Astrocyte of the hippocampus (primary cell): ENCODE results near the gene PROC.

ENCODE experiments used
- DNase-seq: peaks from one replicate; pipeline ENCODE4 v3.0.0; 2011; ENCODE audit warnings: low read depth, low spot score

Gene PROC

DNA sequence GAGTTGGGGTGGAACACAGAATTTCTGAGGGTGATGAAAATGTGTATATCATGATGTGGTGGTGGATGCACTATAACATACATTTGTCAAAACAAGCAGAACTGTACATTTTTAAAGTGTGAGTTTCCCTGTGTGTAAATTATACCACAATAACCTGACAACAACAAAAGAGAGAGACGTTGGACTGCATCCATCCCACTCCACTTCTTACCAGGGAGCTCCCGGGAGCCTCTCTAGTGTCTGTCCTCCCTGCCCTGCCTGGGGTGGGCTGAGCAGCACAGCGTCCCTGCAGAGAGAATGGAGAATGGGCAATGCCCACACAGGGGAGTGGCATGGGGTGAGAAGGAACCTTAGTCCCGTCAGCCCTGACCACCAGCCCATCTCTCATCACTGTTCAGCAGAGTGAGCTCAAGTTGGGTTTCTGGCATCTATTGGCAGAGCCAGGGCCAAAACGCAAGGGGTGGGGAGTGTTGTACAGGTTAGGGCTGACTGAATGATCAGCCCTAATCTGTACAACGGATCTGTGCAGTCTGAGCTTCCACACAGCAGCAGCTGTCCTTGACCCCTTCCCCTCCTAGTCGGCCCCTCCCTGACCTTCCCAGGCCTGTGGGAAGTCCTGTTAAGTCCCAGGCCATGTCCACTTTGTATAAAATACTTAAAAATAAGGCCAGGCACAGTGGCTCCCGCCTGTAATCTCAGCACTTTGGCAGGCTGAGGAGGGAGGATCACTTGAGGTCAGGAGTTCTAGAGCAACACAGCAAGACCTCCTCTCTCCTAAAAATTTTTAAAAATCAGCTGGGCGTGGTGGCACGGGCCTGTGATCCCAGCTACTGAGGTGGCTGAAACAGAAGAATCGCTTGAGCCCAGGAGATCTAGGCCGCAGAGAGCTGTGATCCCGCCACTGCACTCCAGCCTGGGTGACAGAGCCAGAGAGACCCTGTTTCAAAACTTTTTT is 3.3 kb upstream of the PROC start:
- DNase-seq = no peak

DNA sequence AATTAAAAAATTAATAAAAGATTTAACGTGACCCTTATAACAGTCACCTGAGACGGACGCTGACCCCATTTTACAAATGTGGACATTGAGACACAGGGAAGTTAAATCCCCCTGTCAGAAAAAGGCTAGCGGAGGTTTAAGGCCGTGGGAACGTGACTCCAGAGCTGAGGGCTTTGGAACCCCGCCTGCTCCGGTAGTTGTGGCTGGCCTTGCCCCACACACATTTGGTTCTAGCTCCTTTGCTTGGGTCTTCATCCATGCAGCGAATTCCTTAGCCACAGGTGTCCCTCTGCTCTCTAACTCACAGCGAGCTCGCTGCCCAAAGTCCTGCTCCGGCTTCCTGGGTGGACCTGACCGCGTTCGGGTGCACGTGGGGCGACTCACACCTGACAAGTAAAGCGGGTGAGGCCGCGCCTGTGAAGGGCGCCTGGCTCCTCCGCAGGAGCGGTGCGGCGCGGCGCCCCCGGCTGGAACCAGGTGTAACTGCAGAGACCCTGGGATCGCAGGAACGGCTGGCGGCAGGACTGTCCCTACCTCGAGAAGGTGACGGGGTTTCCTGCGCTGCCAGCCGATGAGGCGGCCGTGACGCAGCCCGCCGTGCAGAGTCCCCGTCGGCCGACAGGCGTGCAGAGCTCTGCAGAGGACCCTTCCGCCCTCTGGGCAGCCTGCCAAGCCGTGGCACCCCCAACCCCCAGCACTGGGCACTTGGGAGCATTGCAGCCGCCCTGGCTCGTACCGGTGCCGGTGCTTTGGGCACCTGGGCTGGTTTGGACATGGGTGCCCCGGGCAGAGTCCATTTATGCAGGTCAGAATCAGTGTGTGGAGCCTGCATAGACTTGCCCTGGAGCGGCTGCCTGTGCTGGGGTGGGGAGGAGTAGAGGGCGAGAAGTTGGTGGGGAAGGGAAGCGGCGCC is 2.4 kb upstream of the PROC start:
- peak; percentile 77 for DNase-seq

DNA sequence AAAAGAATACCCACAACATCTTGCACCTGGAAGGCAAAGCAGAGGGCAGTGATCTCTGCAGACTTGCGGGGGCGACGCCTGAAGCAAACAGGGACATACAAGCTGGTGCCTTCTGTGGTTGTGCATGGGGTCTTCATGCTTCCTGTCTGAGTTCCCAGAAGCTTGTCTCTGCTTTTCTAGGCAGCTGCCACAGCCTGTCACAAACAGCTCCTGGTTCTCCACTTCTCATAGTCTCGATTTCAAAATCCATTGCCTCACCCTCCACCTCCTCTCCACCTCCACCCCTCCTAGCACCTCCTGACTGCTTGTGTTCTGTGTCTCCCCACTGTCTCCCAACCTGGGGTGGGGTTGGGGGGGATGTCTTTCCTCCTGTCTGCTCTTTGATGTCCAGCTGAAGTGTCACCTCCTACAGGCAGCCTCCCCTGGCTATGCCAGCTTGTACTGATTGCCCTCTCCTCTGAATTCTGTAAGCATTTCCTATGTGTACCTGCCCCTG is 1.7 kb upstream of the PROC start:
- no peak for DNase-seq

DNA sequence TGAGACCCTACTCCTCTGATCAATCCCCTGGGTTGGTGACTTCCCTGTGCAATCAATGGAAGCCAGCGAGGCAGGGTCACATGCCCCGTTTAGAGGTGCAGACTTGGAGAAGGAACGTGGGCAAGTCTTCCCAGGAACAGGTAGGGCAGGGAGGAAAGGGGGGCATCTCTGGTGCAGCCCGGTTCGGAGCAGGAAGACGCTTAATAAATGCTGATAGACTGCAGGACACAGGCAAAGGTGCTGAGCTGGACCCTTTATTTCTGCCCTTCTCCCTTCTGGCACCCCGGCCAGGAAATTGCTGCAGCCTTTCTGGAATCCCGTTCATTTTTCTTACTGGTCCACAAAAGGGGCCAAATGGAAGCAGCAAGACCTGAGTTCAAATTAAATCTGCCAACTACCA is 821 bp upstream of the PROC start:
- DNase-seq = no peak

DNA sequence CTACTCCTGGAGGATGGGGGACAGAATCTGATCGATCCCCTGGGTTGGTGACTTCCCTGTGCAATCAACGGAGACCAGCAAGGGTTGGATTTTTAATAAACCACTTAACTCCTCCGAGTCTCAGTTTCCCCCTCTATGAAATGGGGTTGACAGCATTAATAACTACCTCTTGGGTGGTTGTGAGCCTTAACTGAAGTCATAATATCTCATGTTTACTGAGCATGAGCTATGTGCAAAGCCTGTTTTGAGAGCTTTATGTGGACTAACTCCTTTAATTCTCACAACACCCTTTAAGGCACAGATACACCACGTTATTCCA is 844 bp downstream of the PROC start:
- no peak for DNase-seq

DNA sequence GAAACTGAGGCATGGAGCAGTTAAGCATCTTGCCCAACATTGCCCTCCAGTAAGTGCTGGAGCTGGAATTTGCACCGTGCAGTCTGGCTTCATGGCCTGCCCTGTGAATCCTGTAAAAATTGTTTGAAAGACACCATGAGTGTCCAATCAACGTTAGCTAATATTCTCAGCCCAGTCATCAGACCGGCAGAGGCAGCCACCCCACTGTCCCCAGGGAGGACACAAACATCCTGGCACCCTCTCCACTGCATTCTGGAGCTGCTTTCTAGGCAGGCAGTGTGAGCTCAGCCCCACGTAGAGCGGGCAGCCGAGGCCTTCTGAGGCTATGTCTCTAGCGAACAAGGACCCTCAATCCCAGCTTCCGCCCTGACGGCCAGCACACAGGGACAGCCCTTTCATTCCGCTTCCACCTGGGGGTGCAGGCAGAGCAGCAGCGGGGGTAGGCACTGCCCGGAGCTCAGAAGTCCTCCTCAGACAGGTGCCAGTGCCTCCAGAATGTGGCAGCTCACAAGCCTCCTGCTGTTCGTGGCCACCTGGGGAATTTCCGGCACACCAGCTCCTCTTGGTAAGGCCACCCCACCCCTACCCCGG is 1.3 kb downstream of the PROC start:
- DNase-seq = no peak

DNA sequence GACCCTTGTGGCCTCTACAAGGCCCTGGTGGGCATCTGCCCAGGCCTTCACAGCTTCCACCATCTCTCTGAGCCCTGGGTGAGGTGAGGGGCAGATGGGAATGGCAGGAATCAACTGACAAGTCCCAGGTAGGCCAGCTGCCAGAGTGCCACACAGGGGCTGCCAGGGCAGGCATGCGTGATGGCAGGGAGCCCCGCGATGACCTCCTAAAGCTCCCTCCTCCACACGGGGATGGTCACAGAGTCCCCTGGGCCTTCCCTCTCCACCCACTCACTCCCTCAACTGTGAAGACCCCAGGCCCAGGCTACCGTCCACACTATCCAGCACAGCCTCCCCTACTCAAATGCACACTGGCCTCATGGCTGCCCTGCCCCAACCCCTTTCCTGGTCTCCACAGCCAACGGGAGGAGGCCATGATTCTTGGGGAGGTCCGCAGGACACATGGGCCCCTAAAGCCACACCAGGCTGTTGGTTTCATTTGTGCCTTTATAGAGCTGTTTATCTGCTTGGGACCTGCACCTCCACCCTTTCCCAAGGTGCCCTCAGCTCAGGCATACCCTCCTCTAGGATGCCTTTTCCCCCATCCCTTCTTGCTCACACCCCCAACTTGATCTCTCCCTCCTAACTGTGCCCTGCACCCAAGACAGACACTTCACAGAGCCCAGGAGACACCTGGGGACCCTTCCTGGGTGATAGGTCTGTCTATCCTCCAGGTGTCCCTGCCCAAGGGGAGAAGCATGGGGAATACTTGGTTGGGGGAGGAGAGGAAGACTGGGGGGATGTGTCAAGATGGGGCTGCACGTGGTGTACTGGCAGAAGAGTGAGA is 2.0 kb downstream of the PROC start:
- no peak for DNase-seq

DNA sequence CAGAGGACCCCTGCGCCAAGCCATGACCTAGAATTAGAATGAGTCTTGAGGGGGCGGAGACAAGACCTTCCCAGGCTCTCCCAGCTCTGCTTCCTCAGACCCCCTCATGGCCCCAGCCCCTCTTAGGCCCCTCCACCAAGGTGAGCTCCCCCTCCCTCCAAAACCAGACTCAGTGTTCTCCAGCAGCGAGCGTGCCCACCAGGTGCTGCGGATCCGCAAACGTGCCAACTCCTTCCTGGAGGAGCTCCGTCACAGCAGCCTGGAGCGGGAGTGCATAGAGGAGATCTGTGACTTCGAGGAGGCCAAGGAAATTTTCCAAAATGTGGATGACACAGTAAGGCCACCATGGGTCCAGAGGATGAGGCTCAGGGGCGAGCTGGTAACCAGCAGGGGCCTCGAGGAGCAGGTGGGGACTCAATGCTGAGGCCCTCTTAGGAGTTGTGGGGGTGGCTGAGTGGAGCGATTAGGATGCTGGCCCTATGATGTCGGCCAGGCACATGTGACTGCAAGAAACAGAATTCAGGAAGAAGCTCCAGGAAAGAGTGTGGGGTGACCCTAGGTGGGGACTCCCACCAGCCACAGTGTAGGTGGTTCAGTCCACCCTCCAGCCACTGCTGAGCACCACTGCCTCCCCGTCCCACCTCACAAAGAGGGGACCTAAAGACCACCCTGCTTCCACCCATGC is 3.0 kb downstream of the PROC start:
- no peak for DNase-seq

DNA sequence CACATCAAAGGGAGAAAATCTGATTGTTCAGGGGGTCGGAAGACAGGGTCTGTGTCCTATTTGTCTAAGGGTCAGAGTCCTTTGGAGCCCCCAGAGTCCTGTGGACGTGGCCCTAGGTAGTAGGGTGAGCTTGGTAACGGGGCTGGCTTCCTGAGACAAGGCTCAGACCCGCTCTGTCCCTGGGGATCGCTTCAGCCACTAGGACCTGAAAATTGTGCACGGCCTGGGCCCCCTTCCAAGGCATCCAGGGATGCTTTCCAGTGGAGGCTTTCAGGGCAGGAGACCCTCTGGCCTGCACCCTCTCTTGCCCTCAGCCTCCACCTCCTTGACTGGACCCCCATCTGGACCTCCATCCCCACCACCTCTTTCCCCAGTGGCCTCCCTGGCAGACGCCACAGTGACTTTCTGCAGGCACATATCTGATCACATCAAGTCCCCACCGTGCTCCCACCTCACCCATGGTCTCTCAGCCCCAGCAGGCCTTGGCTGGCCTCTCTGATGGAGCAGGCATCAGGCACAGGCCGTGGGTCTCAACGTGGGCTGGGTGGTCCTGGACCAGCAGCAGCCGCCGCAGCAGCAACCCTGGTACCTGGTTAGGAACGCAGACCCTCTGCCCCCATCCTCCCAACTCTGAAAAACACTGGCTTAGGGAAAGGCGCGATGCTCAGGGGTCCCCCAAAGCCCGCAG is 3.8 kb downstream of the PROC start:
- DNase-seq = no peak

DNA sequence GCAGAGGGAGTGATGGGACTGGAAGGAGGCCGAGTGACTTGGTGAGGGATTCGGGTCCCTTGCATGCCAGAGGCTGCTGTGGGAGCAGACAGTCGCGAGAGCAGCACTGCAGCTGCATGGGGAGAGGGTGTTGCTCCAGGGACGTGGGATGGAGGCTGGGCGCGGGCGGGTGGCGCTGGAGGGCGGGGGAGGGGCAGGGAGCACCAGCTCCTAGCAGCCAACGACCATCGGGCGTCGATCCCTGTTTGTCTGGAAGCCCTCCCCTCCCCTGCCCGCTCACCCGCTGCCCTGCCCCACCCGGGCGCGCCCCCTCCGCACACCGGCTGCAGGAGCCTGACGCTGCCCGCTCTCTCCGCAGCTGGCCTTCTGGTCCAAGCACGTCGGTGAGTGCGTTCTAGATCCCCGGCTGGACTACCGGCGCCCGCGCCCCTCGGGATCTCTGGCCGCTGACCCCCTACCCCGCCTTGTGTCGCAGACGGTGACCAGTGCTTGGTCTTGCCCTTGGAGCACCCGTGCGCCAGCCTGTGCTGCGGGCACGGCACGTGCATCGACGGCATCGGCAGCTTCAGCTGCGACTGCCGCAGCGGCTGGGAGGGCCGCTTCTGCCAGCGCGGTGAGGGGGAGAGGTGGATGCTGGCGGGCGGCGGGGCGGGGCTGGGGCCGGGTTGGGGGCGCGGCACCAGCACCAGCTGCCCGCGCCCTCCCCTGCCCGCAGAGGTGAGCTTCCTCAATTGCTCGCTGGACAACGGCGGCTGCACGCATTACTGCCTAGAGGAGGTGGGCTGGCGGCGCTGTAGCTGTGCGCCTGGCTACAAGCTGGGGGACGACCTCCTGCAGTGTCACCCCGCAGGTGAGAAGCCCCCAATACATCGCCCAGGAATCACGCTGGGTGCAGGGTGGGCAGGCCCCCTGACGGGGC is 4.6 kb downstream of the PROC start:
- DNase-seq = peak; percentile 40

DNA sequence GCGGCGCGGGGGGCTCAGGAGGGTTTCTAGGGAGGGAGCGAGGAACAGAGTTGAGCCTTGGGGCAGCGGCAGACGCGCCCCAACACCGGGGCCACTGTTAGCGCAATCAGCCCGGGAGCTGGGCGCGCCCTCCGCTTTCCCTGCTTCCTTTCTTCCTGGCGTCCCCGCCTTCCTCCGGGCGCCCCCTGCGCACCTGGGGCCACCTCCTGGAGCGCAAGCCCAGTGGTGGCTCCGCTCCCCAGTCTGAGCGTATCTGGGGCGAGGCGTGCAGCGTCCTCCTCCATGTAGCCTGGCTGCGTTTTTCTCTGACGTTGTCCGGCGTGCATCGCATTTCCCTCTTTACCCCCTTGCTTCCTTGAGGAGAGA is 5.2 kb downstream of the PROC start:
- no peak for DNase-seq

DNA sequence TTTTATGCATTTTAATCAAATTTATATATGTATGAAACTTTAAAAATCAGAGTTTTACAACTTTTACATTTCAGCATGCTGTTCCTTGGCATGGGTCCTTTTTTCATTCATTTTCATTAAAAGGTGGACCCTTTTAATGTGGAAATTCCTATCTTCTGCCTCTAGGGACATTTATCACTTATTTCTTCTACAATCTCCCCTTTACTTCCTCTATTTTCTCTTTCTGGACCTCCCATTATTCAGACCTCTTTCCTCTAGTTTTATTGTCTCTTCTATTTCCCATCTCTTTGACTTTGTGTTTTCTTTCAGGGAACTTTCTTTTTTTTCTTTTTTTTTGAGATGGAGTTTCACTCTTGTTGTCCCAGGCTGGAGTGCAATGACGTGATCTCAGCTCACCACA is 5.7 kb downstream of the PROC start:
- DNase-seq = no peak

DNA sequence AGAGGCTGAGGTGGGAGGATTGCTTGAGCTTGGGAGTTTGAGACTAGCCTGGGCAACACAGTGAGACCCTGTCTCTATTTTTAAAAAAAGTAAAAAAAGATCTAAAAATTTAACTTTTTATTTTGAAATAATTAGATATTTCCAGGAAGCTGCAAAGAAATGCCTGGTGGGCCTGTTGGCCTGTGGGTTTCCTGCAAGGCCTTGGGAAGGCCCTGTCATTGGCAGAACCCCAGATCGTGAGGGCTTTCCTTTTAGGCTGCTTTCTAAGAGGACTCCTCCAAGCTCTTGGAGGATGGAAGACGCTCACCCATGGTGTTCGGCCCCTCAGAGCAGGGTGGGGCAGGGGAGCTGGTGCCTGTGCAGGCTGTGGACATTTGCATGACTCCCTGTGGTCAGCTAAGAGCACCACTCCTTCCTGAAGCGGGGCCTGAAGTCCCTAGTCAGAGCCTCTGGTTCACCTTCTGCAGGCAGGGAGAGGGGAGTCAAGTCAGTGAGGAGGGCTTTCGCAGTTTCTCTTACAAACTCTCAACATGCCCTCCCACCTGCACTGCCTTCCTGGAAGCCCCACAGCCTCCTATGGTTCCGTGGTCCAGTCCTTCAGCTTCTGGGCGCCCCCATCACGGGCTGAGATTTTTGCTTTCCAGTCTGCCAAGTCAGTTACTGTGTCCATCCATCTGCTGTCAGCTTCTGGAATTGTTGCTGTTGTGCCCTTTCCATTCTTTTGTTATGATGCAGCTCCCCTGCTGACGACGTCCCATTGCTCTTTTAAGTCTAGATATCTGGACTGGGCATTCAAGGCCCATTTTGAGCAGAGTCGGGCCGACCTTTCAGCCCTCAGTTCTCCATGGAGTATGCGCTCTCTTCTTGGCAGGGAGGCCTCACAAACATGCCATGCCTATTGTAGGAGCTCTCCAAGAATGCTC is 6.6 kb downstream of the PROC start:
- DNase-seq = peak; percentile 39

DNA sequence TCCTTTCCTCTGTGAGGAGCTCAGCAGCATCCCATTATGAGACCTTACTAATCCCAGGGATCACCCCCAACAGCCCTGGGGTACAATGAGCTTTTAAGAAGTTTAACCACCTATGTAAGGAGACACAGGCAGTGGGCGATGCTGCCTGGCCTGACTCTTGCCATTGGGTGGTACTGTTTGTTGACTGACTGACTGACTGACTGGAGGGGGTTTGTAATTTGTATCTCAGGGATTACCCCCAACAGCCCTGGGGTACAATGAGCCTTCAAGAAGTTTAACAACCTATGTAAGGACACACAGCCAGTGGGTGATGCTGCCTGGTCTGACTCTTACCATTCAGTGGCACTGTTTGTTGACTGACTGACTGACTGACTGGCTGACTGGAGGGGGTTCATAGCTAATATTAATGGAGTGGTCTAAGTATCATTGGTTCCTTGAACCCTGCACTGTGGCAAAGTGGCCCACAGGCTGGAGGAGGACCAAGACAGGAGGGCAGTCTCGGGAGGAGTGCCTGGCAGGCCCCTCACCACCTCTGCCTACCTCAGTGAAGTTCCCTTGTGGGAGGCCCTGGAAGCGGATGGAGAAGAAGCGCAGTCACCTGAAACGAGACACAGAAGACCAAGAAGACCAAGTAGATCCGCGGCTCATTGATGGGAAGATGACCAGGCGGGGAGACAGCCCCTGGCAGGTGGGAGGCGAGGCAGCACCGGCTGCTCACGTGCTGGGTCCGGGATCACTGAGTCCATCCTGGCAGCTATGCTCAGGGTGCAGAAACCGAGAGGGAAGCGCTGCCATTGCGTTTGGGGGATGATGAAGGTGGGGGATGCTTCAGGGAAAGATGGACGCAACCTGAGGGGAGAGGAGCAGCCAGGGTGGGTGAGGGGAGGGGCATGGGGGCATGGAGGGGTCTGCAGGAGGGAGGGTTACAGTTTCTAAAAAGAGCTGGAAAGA is 7.6 kb downstream of the PROC start:
- DNase-seq = no peak

DNA sequence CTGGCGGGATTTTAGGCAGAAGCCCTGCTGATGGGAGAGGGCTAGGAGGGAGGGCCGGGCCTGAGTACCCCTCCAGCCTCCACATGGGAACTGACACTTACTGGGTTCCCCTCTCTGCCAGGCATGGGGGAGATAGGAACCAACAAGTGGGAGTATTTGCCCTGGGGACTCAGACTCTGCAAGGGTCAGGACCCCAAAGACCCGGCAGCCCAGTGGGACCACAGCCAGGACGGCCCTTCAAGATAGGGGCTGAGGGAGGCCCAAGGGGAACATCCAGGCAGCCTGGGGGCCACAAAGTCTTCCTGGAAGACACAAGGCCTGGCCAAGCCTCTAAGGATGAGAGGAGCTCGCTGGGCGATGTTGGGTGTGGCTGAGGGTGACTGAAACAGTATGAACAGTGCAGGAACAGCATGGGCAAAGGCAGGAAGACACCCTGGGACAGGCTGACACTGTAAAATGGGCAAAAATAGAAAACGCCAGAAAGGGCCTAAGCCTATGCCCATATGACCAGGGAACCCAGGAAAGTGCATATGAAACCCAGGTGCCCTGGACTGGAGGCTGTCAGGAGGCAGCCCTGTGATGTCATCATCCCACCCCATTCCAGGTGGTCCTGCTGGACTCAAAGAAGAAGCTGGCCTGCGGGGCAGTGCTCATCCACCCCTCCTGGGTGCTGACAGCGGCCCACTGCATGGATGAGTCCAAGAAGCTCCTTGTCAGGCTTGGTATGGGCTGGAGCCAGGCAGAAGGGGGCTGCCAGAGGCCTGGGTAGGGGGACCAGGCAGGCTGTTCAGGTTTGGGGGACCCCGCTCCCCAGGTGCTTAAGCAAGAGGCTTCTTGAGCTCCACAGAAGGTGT is 8.5 kb downstream of the PROC start:
- DNase-seq = no peak
